Stomach (tissue), 9 donors: ENCODE measurements around the gene CBLL1. TPM values are rescaled to one million over a fixed set of nuclear protein-coding genes. Genes with fewer than 3 reads are reported as not detected.
A peak's percentile ranks its signal among the peaks of the same experiment; 100 is the strongest.

Source experiments
- DNase-seq, 2 donors: peaks; one replicate each; pipeline versions ENCODE4 v3.0.0 to v3.0.0-alpha.2; 2013 to 2019
- H3K27ac ChIP-seq, 5 donors: fragments of 200-600 bp in 4 of 5; sonication (generic) in 4 of 5; one replicate each; pipeline ENCODE4 v1.5.1; 2013 to 2019; ENCODE audit warnings: mild to moderate bottlenecking in 1 of 5, moderate library complexity in 1 of 5
- H3K27me3 ChIP-seq, 3 donors: fragments of 200-600 bp; sonication (generic); one replicate each; pipeline ENCODE4 v1.5.1; 2017 to 2019; ENCODE audit warnings: mixed run types in 1 of 3
- H3K36me3 ChIP-seq, 4 donors: fragments of 200-600 bp; sonication (generic); 1 replicate in 3 of 4; 2 replicates in 1 of 4; pipeline ENCODE4 v1.5.1; 2016 to 2019
- H3K4me1 ChIP-seq, 4 donors: fragments of 200-600 bp; sonication (generic); one replicate each; pipeline ENCODE4 v1.5.1; 2016 to 2019
- H3K4me3 ChIP-seq, 4 donors: fragments of 200-600 bp; sonication (generic) in 3 of 4; one replicate each; pipeline ENCODE4 v1.5.1; 2016 to 2019; ENCODE audit warnings: mild to moderate bottlenecking in 1 of 4
- H3K9me3 ChIP-seq, 4 donors: fragments of 200-600 bp; sonication (generic); one replicate each; pipeline ENCODE4 v1.5.1; 2016 to 2019
- CTCF ChIP-seq, 7 experiments: fragments of 450-650 bp in 4 of 7; fragments of 200-600 bp in 3 of 7; sonication (generic) in 3 of 7; IDR thresholded peaks; one replicate each; pipeline ENCODE4 v1.5.1; 2016 to 2019; ENCODE audit warnings: antibody characterized with exemption in 7 of 7, control low read depth in 2 of 7, mild to moderate bottlenecking in 1 of 7
- EP300 ChIP-seq: sonication (generic); formaldehyde crosslinking; IDR thresholded peaks from one replicate; pipeline ENCODE4 v1.6.1; 2017; ENCODE audit warnings: antibody characterized with exemption
- POLR2A ChIP-seq, 4 donors: fragments of 450-650 bp; IDR thresholded peaks; one replicate each; pipeline ENCODE4 v1.6.1; 2016; ENCODE audit warnings: antibody characterized with exemption in 4 of 4, control low read depth in 2 of 4, mild to moderate bottlenecking in 1 of 4, moderate library complexity in 1 of 4
- POLR2AphosphoS5 ChIP-seq, 3 donors: sonication (generic); formaldehyde crosslinking; IDR thresholded peaks; one replicate each; pipeline ENCODE4 v1.6.1; 2016; ENCODE audit warnings: antibody characterized with exemption in 3 of 3
- WGBS, 5 donors: extraction: QIAGEN DNeasy Blood & Tissue Kit in 3 of 5; methylation state at CpG; one replicate each; pipeline versions ENCODE4 v1.1.5 to v1.1.7; 2013 to 2018; 5-methylcytosine and 5-hydroxymethylcytosine counted together
- intact Hi-C: fragments of 100-400 bp; cut with DNase I; formaldehyde crosslinking; loops from one replicate; pipeline ENCODE4 v1.15.1; 2023; ENCODE audit warnings: low total_unique reads
- polyA plus RNA-seq, 3 donors: library from polyadenylated mRNA; stranded (reverse); fragments of 200-250 nt; gene quantifications; one replicate each; pipeline ENCODE4 v1.2.3, GENCODE V29; 2013
- total RNA-seq, 5 donors: library from RNA; depleted of rRNA; stranded (reverse); fragments of >200 nt; gene quantifications; one replicate each; pipeline versions ENCODE4 v1.1.0 to v1.2.3, GENCODE V29; 2014 to 2016
- donor health status: healthy with polysubstance abuse.
- donor health status: Bipolar disorder and iron deficiency.
- donor health status: healthy.

CBLL1 gene
- total and polyA plus RNA-seq, 8 donors = 4.8 to 29.4 (median 11.8) TPM

GRCh38 chr7:107723255-107723654 lies 20.7 kb upstream of the CBLL1 start:
- no peaks in the 10 kb centered on the region for H3K36me3 ChIP-seq
- H3K4me3 ChIP-seq = no peak overlapping the region
- H3K4me1 ChIP-seq = no peaks in the 10 kb centered on the region
- TF ChIP-seq POLR2AphosphoS5 (IDR thresholded peaks at IDR 0.05) (no peak), POLR2A (IDR thresholded peaks at IDR 0.05) (no peak), EP300 (no peak), CTCF (IDR thresholded peaks at IDR 0.05) (no peak)
- DNase-seq = no peak
- WGBS, 5 donors = 86 to 98% (median 95%) methylated on average over 2 of the region's 2 CpGs
- no peak overlapping the region for H3K27ac ChIP-seq
- H3K9me3 ChIP-seq = no peaks in the 10 kb centered on the region
- peaks cover 0 to 5% (median 0%) of the 10 kb centered on the region in 3 donors for H3K27me3 ChIP-seq
- intact Hi-C loops = no loop called here

- 21 to 26% (median 23%) methylated on average over 4 of the region's 4 CpGs for WGBS, 5 donors
- intact Hi-C loops = loop anchor here (5.0 kb wide), 1 partner anchor 263 kb away; no protein-coding TSS in a partner anchor
Measured at GRCh38 chr7:107725138-107725740, 18.7 kb upstream of the CBLL1 start.

GRCh38 chr7:107726356-107727130 lies 17.4 kb upstream of the CBLL1 start:
- Histone ChIP-seq H3K27me3 (peaks cover 0 to 5% (median 0%) of the 10 kb centered on the region in 3 donors), H3K27ac (no peak overlapping the region), H3K36me3 (no peaks in the 10 kb centered on the region), H3K9me3 (no peaks in the 10 kb centered on the region), H3K4me1 (no peaks in the 10 kb centered on the region), H3K4me3 (no peak overlapping the region)
- TF ChIP-seq POLR2AphosphoS5 (IDR thresholded peaks at IDR 0.05) = no peak
- no peak for TF ChIP-seq POLR2A (IDR thresholded peaks at IDR 0.05)
- no peak for TF ChIP-seq EP300
- TF ChIP-seq CTCF (IDR thresholded peaks at IDR 0.05) = no peak
- DNase-seq = no peak
- WGBS, 5 donors = 75 to 84% (median 76%) methylated on average over 3 of the region's 3 CpGs
- intact Hi-C loops = loop anchor here (5.0 kb wide), 1 partner anchor 264 kb away; no protein-coding TSS in a partner anchor

More at GRCh38 chr7:107725138-107725740, 18.7 kb upstream of the CBLL1 start:
- H3K4me3 ChIP-seq = no peak overlapping the region
- no peaks in the 10 kb centered on the region for H3K4me1 ChIP-seq
- H3K27ac ChIP-seq = no peak overlapping the region
- H3K36me3 ChIP-seq = no peaks in the 10 kb centered on the region
- DNase-seq = peak; percentile 53 to 83
- TF ChIP-seq CTCF (IDR thresholded peaks at IDR 0.05) = peak in 5 of 7 experiments; percentile 48 to 66 (median 60)
- TF ChIP-seq POLR2A (IDR thresholded peaks at IDR 0.05) = no peak
- H3K27me3 ChIP-seq = peaks cover 0 to 5% (median 0%) of the 10 kb centered on the region in 3 donors
- H3K9me3 ChIP-seq = no peaks in the 10 kb centered on the region

- TF ChIP-seq EP300 (no peak), POLR2A (IDR thresholded peaks at IDR 0.05) (no peak)
- no peak for DNase-seq
- Histone ChIP-seq H3K36me3 (no peaks in the 10 kb centered on the region), H3K4me1 (no peaks in the 10 kb centered on the region), H3K4me3 (no peak overlapping the region), H3K27me3 (peaks cover 0 to 5% (median 0%) of the 10 kb centered on the region in 3 donors), H3K27ac (no peak overlapping the region), H3K9me3 (peaks cover 0 to under 1% (median 0%) of the 10 kb centered on the region in 4 donors)
- intact Hi-C loops = loop anchor here (5.0 kb wide), 1 partner anchor 266 kb away; no protein-coding TSS in a partner anchor
Measured at GRCh38 chr7:107728276-107728675, 15.7 kb upstream of the CBLL1 start.
